ENCODE measurements around the gene ARL14. TPM values are rescaled to one million over a fixed set of nuclear protein-coding genes. Genes with fewer than 3 reads are reported as not detected.

The ARL14 gene
- total and polyA plus RNA-seq, 2 donors (not counting 3 experiments of a cell fraction or from before 2014, with no cell fraction given) = not detected

- no peak overlapping the region for H2AFZ ChIP-seq (ENCODE audit: low read depth, low read length)
- FAIRE-seq (no peak), DNase-seq (ENCODE audit: low read depth, low spot score) (no peak)
- H3K36me3 ChIP-seq (ENCODE audit: control insufficient read depth in 2 of 2, extremely low read depth in 1 of 2, insufficient read depth in 2 of 2, low read length in 2 of 2) = no peaks in the 10 kb centered on the region
- H3K9me3 ChIP-seq (replicated peaks; ENCODE audit: control insufficient read depth, insufficient read depth, low read length) = no peaks in the 10 kb centered on the region
- no peaks in the 10 kb centered on the region for H4K20me1 ChIP-seq (replicated peaks; ENCODE audit: control insufficient read depth, extremely low read depth, insufficient read depth, low read length)
- H3K9me1 ChIP-seq (replicated peaks; ENCODE audit: control insufficient read depth, extremely low read depth, insufficient read depth, low read length) = no peaks in the 10 kb centered on the region
- H3K27me3 ChIP-seq (ENCODE audit: control insufficient read depth in 2 of 2, insufficient read depth in 2 of 2, low read length in 2 of 2) = no peaks in the 10 kb centered on the region
- no peak overlapping the region for H3K27ac ChIP-seq (ENCODE audit: insufficient read depth, low read depth, low read length)
- H3K4me2 ChIP-seq (ENCODE audit: insufficient read depth, low read length) = no peak overlapping the region
- H3K4me1 ChIP-seq (ENCODE audit: control insufficient read depth, extremely low read depth, insufficient read depth, low read length) = peaks cover 8% of the 10 kb centered on the region
- TF ChIP-seq MYC (IDR thresholded peaks at IDR 0.05; ENCODE audit: low read depth, low read length) (no peak), FOS (IDR thresholded peaks at IDR 0.05; ENCODE audit: borderline replicate concordance, insufficient read depth, low read length) (no peak), JUN (IDR thresholded peaks at IDR 0.05; ENCODE audit: borderline replicate concordance, insufficient read depth, insufficient read length, low read depth) (no peak), EZH2 (IDR thresholded peaks at IDR 0.05; ENCODE audit: borderline replicate concordance, low read depth, low read length, severe bottlenecking) (no peak)
- TF ChIP-seq, protein P1, sequence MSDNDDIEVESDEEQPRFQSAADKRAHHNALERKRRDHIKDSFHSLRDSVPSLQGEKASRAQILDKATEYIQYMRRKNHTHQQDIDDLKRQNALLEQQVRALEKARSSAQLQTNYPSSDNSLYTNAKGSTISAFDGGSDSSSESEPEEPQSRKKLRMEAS (IDR thresholded peaks at IDR 0.05; ENCODE audit: insufficient read depth, insufficient read length) = no peak
- TF ChIP-seq, protein P2, sequence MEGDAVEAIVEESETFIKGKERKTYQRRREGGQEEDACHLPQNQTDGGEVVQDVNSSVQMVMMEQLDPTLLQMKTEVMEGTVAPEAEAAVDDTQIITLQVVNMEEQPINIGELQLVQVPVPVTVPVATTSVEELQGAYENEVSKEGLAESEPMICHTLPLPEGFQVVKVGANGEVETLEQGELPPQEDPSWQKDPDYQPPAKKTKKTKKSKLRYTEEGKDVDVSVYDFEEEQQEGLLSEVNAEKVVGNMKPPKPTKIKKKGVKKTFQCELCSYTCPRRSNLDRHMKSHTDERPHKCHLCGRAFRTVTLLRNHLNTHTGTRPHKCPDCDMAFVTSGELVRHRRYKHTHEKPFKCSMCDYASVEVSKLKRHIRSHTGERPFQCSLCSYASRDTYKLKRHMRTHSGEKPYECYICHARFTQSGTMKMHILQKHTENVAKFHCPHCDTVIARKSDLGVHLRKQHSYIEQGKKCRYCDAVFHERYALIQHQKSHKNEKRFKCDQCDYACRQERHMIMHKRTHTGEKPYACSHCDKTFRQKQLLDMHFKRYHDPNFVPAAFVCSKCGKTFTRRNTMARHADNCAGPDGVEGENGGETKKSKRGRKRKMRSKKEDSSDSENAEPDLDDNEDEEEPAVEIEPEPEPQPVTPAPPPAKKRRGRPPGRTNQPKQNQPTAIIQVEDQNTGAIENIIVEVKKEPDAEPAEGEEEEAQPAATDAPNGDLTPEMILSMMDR (IDR thresholded peaks at IDR 0.05; ENCODE audit: extremely low read depth in 1 of 2, insufficient read depth in 1 of 2, low read depth in 1 of 2, low read length in 2 of 2) = no peak
- dilution Hi-C loops (cut with MboI; ENCODE audit: extremely low pct_ligation_motif_present, low sequenced_read_pairs) (no loop called here), intact Hi-C loops (cut with micrococcal nuclease) (no loop called here)
- no peak overlapping the region for H3K4me3 ChIP-seq (replicated peaks in 1 of 3; ENCODE audit: insufficient read depth in 1 of 3, low read depth in 1 of 3, low read length in 3 of 3)
- no peaks in the 10 kb centered on the region for H3K79me2 ChIP-seq (ENCODE audit: control insufficient read depth, insufficient read depth, low read length)
- CTCF ChIA-PET = no interaction called here
- BruUV-seq (replicated peaks) = no TSS peak
- POLR2A ChIA-PET = no interaction called here
- H3K9ac ChIP-seq (replicated peaks; ENCODE audit: extremely low read depth, insufficient read depth, low read length) = no peak overlapping the region
Observed at GRCh38 chr3:160693191-160693590, 16.2 kb downstream of the ARL14 start.

- Histone ChIP-seq H4K20me1 (replicated peaks; ENCODE audit: control insufficient read depth, extremely low read depth, insufficient read depth, low read length) (no peaks in the 10 kb centered on the region), H3K9ac (replicated peaks; ENCODE audit: extremely low read depth, insufficient read depth, low read length) (no peak overlapping the region), H3K4me2 (ENCODE audit: insufficient read depth, low read length) (no peak overlapping the region), H3K36me3 (ENCODE audit: control insufficient read depth in 2 of 2, extremely low read depth in 1 of 2, insufficient read depth in 2 of 2, low read length in 2 of 2) (no peaks in the 10 kb centered on the region), H3K27me3 (ENCODE audit: control insufficient read depth in 2 of 2, insufficient read depth in 2 of 2, low read length in 2 of 2) (no peaks in the 10 kb centered on the region), H3K27ac (ENCODE audit: insufficient read depth, low read depth, low read length) (no peak overlapping the region), H3K4me1 (ENCODE audit: control insufficient read depth, extremely low read depth, insufficient read depth, low read length) (peaks cover 13% of the 10 kb centered on the region), H3K4me3 (replicated peaks in 1 of 3; ENCODE audit: insufficient read depth in 1 of 3, low read depth in 1 of 3, low read length in 3 of 3) (no peak overlapping the region), H3K9me1 (replicated peaks; ENCODE audit: control insufficient read depth, extremely low read depth, insufficient read depth, low read length) (no peaks in the 10 kb centered on the region), H3K9me3 (replicated peaks; ENCODE audit: control insufficient read depth, insufficient read depth, low read length) (no peaks in the 10 kb centered on the region), H3K79me2 (ENCODE audit: control insufficient read depth, insufficient read depth, low read length) (no peaks in the 10 kb centered on the region), H2AFZ (ENCODE audit: low read depth, low read length) (no peak overlapping the region)
- TF ChIP-seq POLR2A (IDR thresholded peaks at IDR 0.05; ENCODE audit: low read depth, low read length) (no peak), GATA2 (IDR thresholded peaks at IDR 0.05; ENCODE audit: insufficient read depth, insufficient read length, low read depth, low read length) (no peak), MYC (IDR thresholded peaks at IDR 0.05; ENCODE audit: low read depth, low read length) (no peak), JUN (IDR thresholded peaks at IDR 0.05; ENCODE audit: borderline replicate concordance, insufficient read depth, insufficient read length, low read depth) (no peak)
- TF ChIP-seq, protein P2 (IDR thresholded peaks at IDR 0.05; ENCODE audit: extremely low read depth in 1 of 2, insufficient read depth in 1 of 2, low read depth in 1 of 2, low read length in 2 of 2) = no peak
- TF ChIP-seq, protein P1 (IDR thresholded peaks at IDR 0.05; ENCODE audit: insufficient read depth, insufficient read length) = no peak
- DNase-seq (ENCODE audit: low read depth, low spot score) (no peak), FAIRE-seq (no peak)
- ChIA-PET POLR2A (no interaction called here), CTCF (no interaction called here)
- intact Hi-C loops (cut with micrococcal nuclease) (no loop called here), dilution Hi-C loops (cut with MboI; ENCODE audit: extremely low pct_ligation_motif_present, low sequenced_read_pairs) (no loop called here)
- no TSS peak for BruUV-seq (replicated peaks)
Observed at GRCh38 chr3:160694345-160694744, 17.4 kb downstream of the ARL14 start.
